ENCODE results near the gene HPS1. TPM values are rescaled to one million over a fixed set of nuclear protein-coding genes. Genes with fewer than 3 reads are reported as not detected.

Gene HPS1
- total RNA-seq, 1 experiment from 2014 or later = 19.1 TPM

DNA sequence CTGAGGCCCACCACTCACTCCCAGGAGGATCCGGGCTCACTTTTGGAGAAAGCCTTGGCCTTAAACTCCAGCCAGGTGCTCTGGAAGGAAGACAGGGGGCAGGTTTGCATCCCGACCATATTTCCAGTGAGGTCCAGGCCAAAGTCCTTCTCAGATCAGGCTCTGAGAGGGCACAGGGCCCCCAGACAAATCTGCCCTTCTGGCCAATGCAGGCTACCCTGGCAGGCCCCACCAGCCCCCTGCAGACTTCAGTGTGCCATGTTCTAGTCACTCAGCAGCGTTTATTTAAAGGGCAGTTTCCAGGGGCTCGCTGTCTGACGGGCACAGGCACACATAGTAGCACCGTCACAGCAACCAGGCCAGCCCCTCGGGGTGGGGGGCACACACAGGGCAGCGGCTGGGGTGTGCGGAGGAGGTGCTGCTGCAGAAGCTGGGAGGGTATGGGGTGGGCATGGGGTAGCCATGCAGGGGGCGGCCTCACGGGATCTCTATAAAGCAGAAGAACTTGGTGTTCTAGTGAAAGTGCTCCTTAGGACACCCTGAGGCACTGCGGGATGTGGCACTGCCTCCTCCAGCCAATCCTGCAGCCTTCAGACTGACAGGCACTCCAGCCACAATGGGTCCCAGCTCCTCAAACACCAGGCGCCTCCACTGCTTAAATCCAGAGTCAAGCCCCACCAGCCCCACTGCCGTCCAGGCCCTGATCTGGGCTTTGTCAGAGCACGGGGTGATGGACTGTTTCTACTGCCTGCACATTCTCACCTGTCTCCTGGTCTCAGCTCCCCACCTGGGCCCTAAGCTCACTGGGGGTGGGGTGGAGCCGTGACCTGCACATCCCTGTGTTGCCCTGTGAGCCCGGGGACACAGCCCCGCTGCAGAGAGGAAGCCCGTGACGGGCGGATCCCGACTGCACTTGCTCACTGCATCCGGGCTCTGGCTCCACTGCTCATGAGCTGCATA, 22.2 kb downstream of the HPS1 start:
- Histone ChIP-seq H3K9ac (ENCODE audit: low read length) (no peak overlapping the region), H2AFZ (ENCODE audit: low read length) (no peak overlapping the region), H3K36me3 (ENCODE audit: low read depth, low read length) (no peaks in the 10 kb centered on the region), H3K9me3 (ENCODE audit: low read length) (no peaks in the 10 kb centered on the region), H3K4me1 (ENCODE audit: insufficient read depth, low read length) (no peaks in the 10 kb centered on the region), H3K27me3 (ENCODE audit: low read length) (no peaks in the 10 kb centered on the region), H3K4me2 (ENCODE audit: low read length) (no peak overlapping the region), H3K79me2 (ENCODE audit: low read length) (no peaks in the 10 kb centered on the region), H3F3A (ENCODE audit: low read length, unreplicated experiment) (no peaks in the 10 kb centered on the region), H4K20me1 (ENCODE audit: low read length) (no peaks in the 10 kb centered on the region), H3K9me2 (replicated peaks; ENCODE audit: low read length) (no peaks in the 10 kb centered on the region), H3K27ac (ENCODE audit: low read length) (no peak overlapping the region), H3K4me3 (ENCODE audit: low read length) (no peak overlapping the region)
- DNase-seq (no peak), ATAC-seq (no peak)
- BruUV-seq (replicated peaks) = no TSS peak
- intact Hi-C loops (cut with micrococcal nuclease) = loop anchor here (2.0 kb wide), 1 partner anchor 36 kb away; no protein-coding TSS in a partner anchor
- TF ChIP-seq, protein P1, sequence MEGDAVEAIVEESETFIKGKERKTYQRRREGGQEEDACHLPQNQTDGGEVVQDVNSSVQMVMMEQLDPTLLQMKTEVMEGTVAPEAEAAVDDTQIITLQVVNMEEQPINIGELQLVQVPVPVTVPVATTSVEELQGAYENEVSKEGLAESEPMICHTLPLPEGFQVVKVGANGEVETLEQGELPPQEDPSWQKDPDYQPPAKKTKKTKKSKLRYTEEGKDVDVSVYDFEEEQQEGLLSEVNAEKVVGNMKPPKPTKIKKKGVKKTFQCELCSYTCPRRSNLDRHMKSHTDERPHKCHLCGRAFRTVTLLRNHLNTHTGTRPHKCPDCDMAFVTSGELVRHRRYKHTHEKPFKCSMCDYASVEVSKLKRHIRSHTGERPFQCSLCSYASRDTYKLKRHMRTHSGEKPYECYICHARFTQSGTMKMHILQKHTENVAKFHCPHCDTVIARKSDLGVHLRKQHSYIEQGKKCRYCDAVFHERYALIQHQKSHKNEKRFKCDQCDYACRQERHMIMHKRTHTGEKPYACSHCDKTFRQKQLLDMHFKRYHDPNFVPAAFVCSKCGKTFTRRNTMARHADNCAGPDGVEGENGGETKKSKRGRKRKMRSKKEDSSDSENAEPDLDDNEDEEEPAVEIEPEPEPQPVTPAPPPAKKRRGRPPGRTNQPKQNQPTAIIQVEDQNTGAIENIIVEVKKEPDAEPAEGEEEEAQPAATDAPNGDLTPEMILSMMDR (conservative IDR thresholded peaks at IDR 0.05; ENCODE audit: low read depth, low read length) = no peak
- no peak for TF ChIP-seq EZH2phosphoT487 (IDR thresholded peaks at IDR 0.05; ENCODE audit: borderline replicate concordance, low read length)
- TF ChIP-seq EZH2 (IDR thresholded peaks at IDR 0.05; ENCODE audit: low read length, unreplicated experiment) = no peak
- ChIA-PET CTCF (no interaction called here), POLR2A (ENCODE audit: unreplicated experiment) (no interaction called here)

DNA sequence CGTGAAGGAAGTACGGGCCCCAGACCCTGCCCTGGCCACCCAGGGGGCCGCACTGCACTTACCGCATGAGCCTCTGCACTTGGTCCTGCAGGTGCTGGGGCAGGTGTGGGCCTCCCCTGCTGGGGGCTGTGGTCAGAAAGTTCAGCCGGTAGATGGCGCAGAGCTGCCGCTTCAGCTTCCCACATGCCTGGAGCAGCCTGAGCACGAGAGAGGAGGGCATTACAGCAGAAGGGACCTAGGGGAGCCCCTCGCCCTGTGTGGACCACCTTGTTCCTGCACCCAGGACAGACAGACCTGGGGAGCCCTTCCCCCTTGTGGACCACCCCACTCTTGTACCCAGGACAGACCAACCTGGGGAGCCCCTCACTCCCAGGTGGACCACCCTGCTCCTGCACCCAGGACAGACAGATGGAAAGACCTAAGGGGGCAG, 23.0 kb downstream of the HPS1 start:
- Histone ChIP-seq H3F3A (ENCODE audit: low read length, unreplicated experiment) (no peaks in the 10 kb centered on the region), H3K4me2 (ENCODE audit: low read length) (no peak overlapping the region), H4K20me1 (ENCODE audit: low read length) (no peaks in the 10 kb centered on the region), H3K9me3 (ENCODE audit: low read length) (no peaks in the 10 kb centered on the region), H3K27me3 (ENCODE audit: low read length) (no peaks in the 10 kb centered on the region), H3K9me2 (replicated peaks; ENCODE audit: low read length) (no peaks in the 10 kb centered on the region), H3K4me1 (ENCODE audit: insufficient read depth, low read length) (no peaks in the 10 kb centered on the region), H3K79me2 (ENCODE audit: low read length) (no peaks in the 10 kb centered on the region), H3K9ac (ENCODE audit: low read length) (no peak overlapping the region), H2AFZ (ENCODE audit: low read length) (no peak overlapping the region), H3K4me3 (ENCODE audit: low read length) (no peak overlapping the region), H3K27ac (ENCODE audit: low read length) (no peak overlapping the region), H3K36me3 (ENCODE audit: low read depth, low read length) (no peaks in the 10 kb centered on the region)
- ChIA-PET POLR2A (ENCODE audit: unreplicated experiment) (no interaction called here), CTCF (no interaction called here)
- ATAC-seq = no peak
- TF ChIP-seq, protein P1 (conservative IDR thresholded peaks at IDR 0.05; ENCODE audit: low read depth, low read length) = no peak
- TF ChIP-seq EZH2 (IDR thresholded peaks at IDR 0.05; ENCODE audit: low read length, unreplicated experiment) = no peak
- no peak for TF ChIP-seq EZH2phosphoT487 (IDR thresholded peaks at IDR 0.05; ENCODE audit: borderline replicate concordance, low read length)
- intact Hi-C loops (cut with micrococcal nuclease) = loop anchor here (2.0 kb wide), 1 partner anchor 37 kb away; no protein-coding TSS in a partner anchor
- no peak for DNase-seq
- BruUV-seq (replicated peaks) = no TSS peak

DNA sequence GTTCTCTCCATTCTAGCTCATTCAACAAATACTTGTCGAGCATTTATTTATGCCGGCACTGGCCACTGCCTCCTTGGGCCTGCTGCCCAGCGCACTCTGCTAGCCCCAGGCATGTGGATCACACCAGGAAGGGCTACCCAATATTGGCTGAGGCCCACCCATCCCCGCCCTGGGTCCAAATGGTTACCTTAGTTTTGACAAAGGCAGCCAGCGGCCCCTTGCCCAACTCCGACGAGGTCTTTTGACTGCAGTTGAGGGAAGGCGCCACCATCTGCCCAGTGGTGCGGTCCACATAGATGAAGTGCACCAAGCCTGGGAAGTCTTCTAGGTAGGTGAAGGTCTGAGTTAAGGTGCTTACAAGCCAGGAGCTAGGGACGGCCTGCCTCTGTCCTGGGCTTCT, 24.6 kb downstream of the HPS1 start:
- ATAC-seq (no peak), DNase-seq (no peak)
- Histone ChIP-seq H3K9ac (ENCODE audit: low read length) (no peak overlapping the region), H3K27me3 (ENCODE audit: low read length) (no peaks in the 10 kb centered on the region), H3K9me3 (ENCODE audit: low read length) (no peaks in the 10 kb centered on the region), H3F3A (ENCODE audit: low read length, unreplicated experiment) (no peaks in the 10 kb centered on the region), H3K27ac (ENCODE audit: low read length) (no peak overlapping the region), H2AFZ (ENCODE audit: low read length) (no peak overlapping the region), H3K79me2 (ENCODE audit: low read length) (no peaks in the 10 kb centered on the region), H4K20me1 (ENCODE audit: low read length) (no peaks in the 10 kb centered on the region), H3K9me2 (replicated peaks; ENCODE audit: low read length) (no peaks in the 10 kb centered on the region), H3K4me3 (ENCODE audit: low read length) (no peak overlapping the region), H3K36me3 (ENCODE audit: low read depth, low read length) (no peaks in the 10 kb centered on the region), H3K4me2 (ENCODE audit: low read length) (no peak overlapping the region), H3K4me1 (ENCODE audit: insufficient read depth, low read length) (no peaks in the 10 kb centered on the region)
- BruUV-seq (replicated peaks) = no TSS peak
- intact Hi-C loops (cut with micrococcal nuclease) = no loop called here
- ChIA-PET CTCF (no interaction called here), POLR2A (ENCODE audit: unreplicated experiment) (no interaction called here)
- TF ChIP-seq, protein P1 (conservative IDR thresholded peaks at IDR 0.05; ENCODE audit: low read depth, low read length) = no peak
- no peak for TF ChIP-seq EZH2 (IDR thresholded peaks at IDR 0.05; ENCODE audit: low read length, unreplicated experiment)
- TF ChIP-seq EZH2phosphoT487 (IDR thresholded peaks at IDR 0.05; ENCODE audit: borderline replicate concordance, low read length) = no peak
